ENCODE data around the gene ELL2. TPM values are rescaled to one million over a fixed set of nuclear protein-coding genes. Genes with fewer than 3 reads are reported as not detected.

The ELL2 gene
- total and polyA plus RNA-seq, 4 donors: 12.3 to 79.6 (median 49.0) TPM

GRCh38 chr5:95957561-95958203, 4.0 kb downstream of the ELL2 start:
- peaks cover 0 to 26% (median 9%) of the 10 kb centered on the region in 5 donors for H3K4me1 ChIP-seq (ENCODE audit: control insufficient read depth in 5 of 5, insufficient read depth in 5 of 5, low read length in 5 of 5)
- DNase-seq (no peak), ATAC-seq (ENCODE audit: insufficient read depth, low FRiP score) (no peak)
- no peaks in the 10 kb centered on the region for H3K36me3 ChIP-seq (ENCODE audit: control insufficient read depth in 4 of 4, insufficient read depth in 4 of 4, low read length in 4 of 4)
- no peaks in the 10 kb centered on the region for H3K9me3 ChIP-seq (ENCODE audit: control insufficient read depth in 4 of 4, insufficient read depth in 3 of 4, low read length in 3 of 4)
- 67 to 86% methylated on average over 3 of the region's 3 CpGs for WGBS, 2 donors
- no peak for TF ChIP-seq CTCF (IDR thresholded peaks at IDR 0.05; ENCODE audit: control extremely low read depth, extremely low read depth)
- H3K27me3 ChIP-seq (ENCODE audit: control insufficient read depth in 3 of 3, insufficient read depth in 3 of 3, low read length in 2 of 3): peaks cover 0 to 2% (median 0%) of the 10 kb centered on the region in 3 donors
- peak overlapping the region in 1 of 2 donors; percentile 45 for H3K27ac ChIP-seq (ENCODE audit: low read depth in 1 of 2, low read length in 1 of 2)
- H3K9ac ChIP-seq (ENCODE audit: insufficient read depth in 1 of 2, low read length in 2 of 2): no peak overlapping the region
- no peak overlapping the region for H3K4me3 ChIP-seq

- H3K27me3 ChIP-seq (ENCODE audit: control insufficient read depth in 3 of 3, insufficient read depth in 3 of 3, low read length in 2 of 3): peaks cover 0 to 2% (median 0%) of the 10 kb centered on the region in 3 donors
- ATAC-seq (ENCODE audit: insufficient read depth, low FRiP score) (no peak), DNase-seq (peak in 1 of 3 donors; percentile 21)
- no peak overlapping the region for H3K27ac ChIP-seq (ENCODE audit: low read depth in 1 of 2, low read length in 1 of 2)
- H3K36me3 ChIP-seq (ENCODE audit: control insufficient read depth in 4 of 4, insufficient read depth in 4 of 4, low read length in 4 of 4): no peaks in the 10 kb centered on the region
- H3K9me3 ChIP-seq (ENCODE audit: control insufficient read depth in 4 of 4, insufficient read depth in 3 of 4, low read length in 3 of 4): no peaks in the 10 kb centered on the region
- peaks cover 0 to 26% (median 9%) of the 10 kb centered on the region in 5 donors for H3K4me1 ChIP-seq (ENCODE audit: control insufficient read depth in 5 of 5, insufficient read depth in 5 of 5, low read length in 5 of 5)
- no peak overlapping the region for H3K4me3 ChIP-seq
- no peak overlapping the region for H3K9ac ChIP-seq (ENCODE audit: insufficient read depth in 1 of 2, low read length in 2 of 2)
- no peak for TF ChIP-seq CTCF (IDR thresholded peaks at IDR 0.05; ENCODE audit: control extremely low read depth, extremely low read depth)
These were observed 4.8 kb downstream of the ELL2 start for GRCh38 chr5:95956900-95957293.

- ATAC-seq (ENCODE audit: insufficient read depth, low FRiP score) (no peak), DNase-seq (peak in 2 of 3 donors; percentile 42 to 51)
- peaks cover 0 to 2% (median 0%) of the 10 kb centered on the region in 3 donors for H3K27me3 ChIP-seq (ENCODE audit: control insufficient read depth in 3 of 3, insufficient read depth in 3 of 3, low read length in 2 of 3)
- no peak overlapping the region for H3K9ac ChIP-seq (ENCODE audit: insufficient read depth in 1 of 2, low read length in 2 of 2)
- H3K4me3 ChIP-seq: no peak overlapping the region
- no peaks in the 10 kb centered on the region for H3K9me3 ChIP-seq (ENCODE audit: control insufficient read depth in 4 of 4, insufficient read depth in 3 of 4, low read length in 3 of 4)
- peaks cover 0 to 26% (median 9%) of the 10 kb centered on the region in 5 donors for H3K4me1 ChIP-seq (ENCODE audit: control insufficient read depth in 5 of 5, insufficient read depth in 5 of 5, low read length in 5 of 5)
- WGBS, 2 donors: 38 to 48% methylated on average over 2 of the region's 2 CpGs
- TF ChIP-seq CTCF (IDR thresholded peaks at IDR 0.05; ENCODE audit: control extremely low read depth, extremely low read depth): no peak
- H3K36me3 ChIP-seq (ENCODE audit: control insufficient read depth in 4 of 4, insufficient read depth in 4 of 4, low read length in 4 of 4): peaks cover 0 to 4% (median 0%) of the 10 kb centered on the region in 4 donors
- H3K27ac ChIP-seq (ENCODE audit: low read depth in 1 of 2, low read length in 1 of 2): peak overlapping the region in 1 of 2 donors; percentile 43
These were observed 5.4 kb downstream of the ELL2 start for GRCh38 chr5:95956021-95956899.
